Measurements from ENCODE around the gene GSKIP.

DNA sequence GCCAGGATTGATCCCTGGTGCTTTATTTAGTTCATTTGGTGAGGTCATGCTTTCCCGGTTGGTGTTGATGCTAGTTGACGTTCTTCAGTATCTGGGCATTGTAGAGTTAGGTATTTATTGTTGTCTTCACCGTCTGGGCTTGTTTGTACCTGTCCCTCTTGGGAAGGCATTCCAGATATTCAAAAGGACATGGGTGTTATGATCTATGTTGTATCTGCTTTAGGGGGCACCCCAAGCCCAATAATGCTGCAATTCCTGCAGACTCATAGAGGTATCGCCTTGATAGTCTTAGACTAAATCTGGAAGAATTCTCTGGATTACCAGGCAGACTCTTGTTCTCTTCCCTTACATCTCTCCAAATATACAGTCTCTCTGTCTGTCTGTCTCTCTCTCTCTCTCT, 70.7 kb downstream of the GSKIP start:
- TF ChIP-seq SMC3 (conservative IDR thresholded peaks at IDR 0.05; ENCODE audit: poor library complexity) = no peak
- TF ChIP-seq, protein P1, sequence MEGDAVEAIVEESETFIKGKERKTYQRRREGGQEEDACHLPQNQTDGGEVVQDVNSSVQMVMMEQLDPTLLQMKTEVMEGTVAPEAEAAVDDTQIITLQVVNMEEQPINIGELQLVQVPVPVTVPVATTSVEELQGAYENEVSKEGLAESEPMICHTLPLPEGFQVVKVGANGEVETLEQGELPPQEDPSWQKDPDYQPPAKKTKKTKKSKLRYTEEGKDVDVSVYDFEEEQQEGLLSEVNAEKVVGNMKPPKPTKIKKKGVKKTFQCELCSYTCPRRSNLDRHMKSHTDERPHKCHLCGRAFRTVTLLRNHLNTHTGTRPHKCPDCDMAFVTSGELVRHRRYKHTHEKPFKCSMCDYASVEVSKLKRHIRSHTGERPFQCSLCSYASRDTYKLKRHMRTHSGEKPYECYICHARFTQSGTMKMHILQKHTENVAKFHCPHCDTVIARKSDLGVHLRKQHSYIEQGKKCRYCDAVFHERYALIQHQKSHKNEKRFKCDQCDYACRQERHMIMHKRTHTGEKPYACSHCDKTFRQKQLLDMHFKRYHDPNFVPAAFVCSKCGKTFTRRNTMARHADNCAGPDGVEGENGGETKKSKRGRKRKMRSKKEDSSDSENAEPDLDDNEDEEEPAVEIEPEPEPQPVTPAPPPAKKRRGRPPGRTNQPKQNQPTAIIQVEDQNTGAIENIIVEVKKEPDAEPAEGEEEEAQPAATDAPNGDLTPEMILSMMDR (IDR thresholded peaks at IDR 0.05; ENCODE audit: poor library complexity, severe bottlenecking) = no peak
- no peak for TF ChIP-seq RAD21 (conservative IDR thresholded peaks at IDR 0.05)
- no peak for TF ChIP-seq POLR2AphosphoS5 (IDR thresholded peaks at IDR 0.05)
- TF ChIP-seq, protein P2, sequence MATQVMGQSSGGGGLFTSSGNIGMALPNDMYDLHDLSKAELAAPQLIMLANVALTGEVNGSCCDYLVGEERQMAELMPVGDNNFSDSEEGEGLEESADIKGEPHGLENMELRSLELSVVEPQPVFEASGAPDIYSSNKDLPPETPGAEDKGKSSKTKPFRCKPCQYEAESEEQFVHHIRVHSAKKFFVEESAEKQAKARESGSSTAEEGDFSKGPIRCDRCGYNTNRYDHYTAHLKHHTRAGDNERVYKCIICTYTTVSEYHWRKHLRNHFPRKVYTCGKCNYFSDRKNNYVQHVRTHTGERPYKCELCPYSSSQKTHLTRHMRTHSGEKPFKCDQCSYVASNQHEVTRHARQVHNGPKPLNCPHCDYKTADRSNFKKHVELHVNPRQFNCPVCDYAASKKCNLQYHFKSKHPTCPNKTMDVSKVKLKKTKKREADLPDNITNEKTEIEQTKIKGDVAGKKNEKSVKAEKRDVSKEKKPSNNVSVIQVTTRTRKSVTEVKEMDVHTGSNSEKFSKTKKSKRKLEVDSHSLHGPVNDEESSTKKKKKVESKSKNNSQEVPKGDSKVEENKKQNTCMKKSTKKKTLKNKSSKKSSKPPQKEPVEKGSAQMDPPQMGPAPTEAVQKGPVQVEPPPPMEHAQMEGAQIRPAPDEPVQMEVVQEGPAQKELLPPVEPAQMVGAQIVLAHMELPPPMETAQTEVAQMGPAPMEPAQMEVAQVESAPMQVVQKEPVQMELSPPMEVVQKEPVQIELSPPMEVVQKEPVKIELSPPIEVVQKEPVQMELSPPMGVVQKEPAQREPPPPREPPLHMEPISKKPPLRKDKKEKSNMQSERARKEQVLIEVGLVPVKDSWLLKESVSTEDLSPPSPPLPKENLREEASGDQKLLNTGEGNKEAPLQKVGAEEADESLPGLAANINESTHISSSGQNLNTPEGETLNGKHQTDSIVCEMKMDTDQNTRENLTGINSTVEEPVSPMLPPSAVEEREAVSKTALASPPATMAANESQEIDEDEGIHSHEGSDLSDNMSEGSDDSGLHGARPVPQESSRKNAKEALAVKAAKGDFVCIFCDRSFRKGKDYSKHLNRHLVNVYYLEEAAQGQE (IDR thresholded peaks at IDR 0.05; ENCODE audit: borderline replicate concordance) = no peak
- TF ChIP-seq EZH2 (IDR thresholded peaks at IDR 0.05; ENCODE audit: borderline replicate concordance, insufficient read depth, low read length, poor library complexity, severe bottlenecking) = no peak

All from neural cell (in vitro differentiated cells).